ENCODE results near the gene APBA2.

- TF ChIP-seq CTCF (IDR thresholded peaks at IDR 0.05) (no peak), POLR2A (IDR thresholded peaks at IDR 0.05) (no peak)
Observed at GRCh38 chr15:29106551-29107290, 220.9 kb downstream of the APBA2 start.
